Measurements from ENCODE around the gene PGM5. TPM values are rescaled to one million over a fixed set of nuclear protein-coding genes. Genes with fewer than 3 reads are reported as not detected.

PGM5 gene
- total RNA-seq, 4 donors from 2014 or later = 502 to 719 (median 699) TPM

GRCh38 chr9:68574150-68574549, 217.7 kb downstream of the PGM5 start:
- Histone ChIP-seq H3K4me1 (no peaks in the 10 kb centered on the region), H3K4me3 (no peak overlapping the region), H3K27ac (no peak overlapping the region), H3K36me3 (no peaks in the 10 kb centered on the region), H3K27me3 (no peaks in the 10 kb centered on the region), H3K9me3 (no peaks in the 10 kb centered on the region)
- 25 to 29% methylated on average over 2 to 3 of the region's 3 CpGs for WGBS, 2 donors (ENCODE audit: low coverage in 1 of 2)
- no peak for ATAC-seq
- TF ChIP-seq CTCF (IDR thresholded peaks at IDR 0.05) (peak in 2 of 4 experiments; percentile 28 to 29), POLR2A (IDR thresholded peaks at IDR 0.05) (no peak)

- Histone ChIP-seq H3K4me3 (no peak overlapping the region), H3K27me3 (no peaks in the 10 kb centered on the region), H3K4me1 (no peaks in the 10 kb centered on the region), H3K36me3 (no peaks in the 10 kb centered on the region), H3K27ac (no peak overlapping the region), H3K9me3 (no peaks in the 10 kb centered on the region)
- TF ChIP-seq POLR2A (IDR thresholded peaks at IDR 0.05) = no peak
- no peak for TF ChIP-seq POLR2AphosphoS5 (IDR thresholded peaks at IDR 0.05)
- no peak for TF ChIP-seq CTCF (IDR thresholded peaks at IDR 0.05)
- no peak for TF ChIP-seq EP300 (IDR thresholded peaks at IDR 0.05)
- ATAC-seq = no peak
- 71 to 75% methylated on average over 2 to 4 of the region's 5 CpGs for WGBS, 2 donors (ENCODE audit: low coverage in 1 of 2)
Observed at GRCh38 chr9:68575817-68576216, 219.4 kb downstream of the PGM5 start.

GRCh38 chr9:68577774-68578591, 221.6 kb downstream of the PGM5 start:
- H3K4me3 ChIP-seq = no peak overlapping the region
- 73 to 85% methylated on average over 3 to 4 of the region's 7 CpGs for WGBS, 2 donors (ENCODE audit: low coverage in 1 of 2)

More at GRCh38 chr9:68577774-68578591, 221.6 kb downstream of the PGM5 start:
- no peak for ATAC-seq
- Histone ChIP-seq H3K9me3 (no peaks in the 10 kb centered on the region), H3K27me3 (no peaks in the 10 kb centered on the region), H3K36me3 (no peaks in the 10 kb centered on the region), H3K4me1 (no peaks in the 10 kb centered on the region), H3K27ac (no peak overlapping the region)
- no peak for TF ChIP-seq POLR2AphosphoS5 (IDR thresholded peaks at IDR 0.05)
- TF ChIP-seq EP300 (IDR thresholded peaks at IDR 0.05) = no peak
- TF ChIP-seq CTCF (IDR thresholded peaks at IDR 0.05) = no peak
- TF ChIP-seq POLR2A (IDR thresholded peaks at IDR 0.05) = no peak

Other genes with a start within 250 kb of the PGM5 start
- 10 to 100 TPM; 11.5 to 24.5 (median 15.0) TPM for gene ZNG1C, start 114.6 kb upstream of the PGM5 start, total RNA-seq
- not detected for gene FOXD4L3, start 53.7 kb upstream of the PGM5 start, total RNA-seq
- under 1 TPM in 1 of 4 donors, not detected in 3; 0.67 TPM for gene TMEM252, start 184.3 kb downstream of the PGM5 start, total RNA-seq

Data from gastroesophageal sphincter (tissue), 4 donors.